Lung (tissue), 12 donors: ENCODE measurements around the gene SIX2. TPM values are rescaled to one million over a fixed set of nuclear protein-coding genes. Genes with fewer than 3 reads are reported as not detected.

Source experiments
- ATAC-seq: fragments of 200-7000 bp; cut with Tn5 transposase; one replicate; pipeline ENCODE4 v1.9.1; 2020; ENCODE audit warnings: moderate number of reproducible peaks; ENCODE audit not compliant: insufficient read depth, low FRiP score
- DNase-seq, 3 donors: peaks; one replicate each; pipeline ENCODE4 v3.0.0-alpha.2; 2013 to 2017
- H3K27ac ChIP-seq, 2 donors: one replicate each; pipeline ENCODE4 v1.5.1; 2013; ENCODE audit warnings: mild to moderate bottlenecking in 2 of 2, moderate library complexity in 2 of 2, control low read depth in 1 of 2, inconsistent platforms in 1 of 2, low read depth in 1 of 2, low read length in 1 of 2
- H3K27me3 ChIP-seq, 3 donors: one replicate each; pipeline ENCODE4 v1.5.1; 2013; ENCODE audit warnings: low read length in 2 of 3; ENCODE audit not compliant: control insufficient read depth in 3 of 3, insufficient read depth in 3 of 3
- H3K36me3 ChIP-seq, 4 donors: one replicate each; pipeline ENCODE4 v1.5.1; 2013; ENCODE audit warnings: low read length in 4 of 4, mild to moderate bottlenecking in 1 of 4, moderate library complexity in 1 of 4; ENCODE audit not compliant: control insufficient read depth in 4 of 4, insufficient read depth in 4 of 4
- H3K4me1 ChIP-seq, 5 donors: one replicate each; pipeline ENCODE4 v1.5.1; 2013; ENCODE audit warnings: low read length in 5 of 5, mild to moderate bottlenecking in 2 of 5, moderate library complexity in 1 of 5; ENCODE audit not compliant: control insufficient read depth in 5 of 5, insufficient read depth in 5 of 5
- H3K4me3 ChIP-seq: one replicate; pipeline ENCODE4 v1.5.1; 2013; ENCODE audit warnings: mild to moderate bottlenecking, control low read depth, moderate library complexity
- H3K9ac ChIP-seq, 2 donors: one replicate each; pipeline ENCODE4 v1.5.1; 2013; ENCODE audit warnings: low read length in 2 of 2, control low read depth in 1 of 2; ENCODE audit not compliant: insufficient read depth in 1 of 2
- H3K9me3 ChIP-seq, 4 donors: one replicate each; pipeline ENCODE4 v1.5.1; 2013; ENCODE audit warnings: low read length in 3 of 4, mild to moderate bottlenecking in 1 of 4, moderate library complexity in 1 of 4; ENCODE audit not compliant: control insufficient read depth in 4 of 4, insufficient read depth in 3 of 4
- CTCF ChIP-seq: IDR thresholded peaks from 2 replicates; pipeline ENCODE4 v1.5.1; 2012; ENCODE audit warnings: mild to moderate bottlenecking; ENCODE audit errors: control extremely low read depth, extremely low read depth
- WGBS, 2 donors: extraction: QIAGEN DNeasy Blood & Tissue Kit; methylation state at CpG; one replicate each; pipeline ENCODE4 v1.1.7; 2013; 5-methylcytosine and 5-hydroxymethylcytosine counted together
- polyA plus RNA-seq, 2 donors: library from polyadenylated mRNA; stranded (reverse); fragments of 200-250 nt; gene quantifications; one replicate each; pipeline ENCODE4 v1.2.1, GENCODE V29; 2013
- total RNA-seq, 2 donors: library from RNA; depleted of rRNA in 1 of 2; stranded (reverse); fragments of >200 nt in 1 of 2; gene quantifications; one replicate each; pipeline ENCODE4 v1.2.1, GENCODE V29; 2014 to 2021
- donor health status: control.
- donor health status: control.
- donor health status: Bipolar disorder and iron deficiency.
- donor health status: healthy.
- donor health status: DM: yes; HTN: yes; CAD: no.

The SIX2 gene
- total and polyA plus RNA-seq, 4 donors = 0.34 to 0.83 (median 0.44) TPM

DNA sequence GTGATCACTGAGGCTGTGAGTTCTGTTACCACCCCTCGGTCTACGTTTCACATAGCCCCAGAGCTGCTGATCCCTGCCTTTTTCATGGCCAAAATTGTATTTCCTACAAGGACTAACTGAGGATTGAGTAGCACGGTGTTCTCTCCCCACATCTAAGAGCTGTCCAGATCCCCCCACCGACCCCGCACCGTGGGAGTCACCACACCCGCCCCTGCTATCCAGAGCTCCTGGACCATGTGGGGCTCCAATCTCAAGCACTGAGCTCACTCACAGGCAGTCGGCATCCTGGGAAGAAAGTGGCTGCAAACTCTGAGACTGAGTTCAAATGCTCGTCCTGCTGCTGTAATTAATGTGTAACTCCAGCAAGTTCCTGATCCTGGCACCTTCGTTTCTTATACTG lies 9.7 kb downstream of the SIX2 start:
- ATAC-seq = no peak
- no peaks in the 10 kb centered on the region for H3K36me3 ChIP-seq
- H3K27me3 ChIP-seq = peaks cover 2 to 96% (median 90%) of the 10 kb centered on the region in 3 donors
- no peak overlapping the region for H3K9ac ChIP-seq
- no peak for DNase-seq
- peaks cover 0 to 3% (median 0%) of the 10 kb centered on the region in 4 donors for H3K9me3 ChIP-seq
- no peak overlapping the region for H3K27ac ChIP-seq
- no peak overlapping the region for H3K4me3 ChIP-seq
- no peak for TF ChIP-seq CTCF
- H3K4me1 ChIP-seq = peaks cover 0 to 22% (median 4%) of the 10 kb centered on the region in 5 donors
- whole genome bisulfite sequencing, 2 donors = 65 to 74% methylated on average over 10 of the region's 10 CpGs

GRCh38 chr2:44997963-44998362 lies 11.3 kb downstream of the SIX2 start:
- WGBS, 2 donors = 82 to 94% methylated on average over 1 of the region's 1 CpG
- Histone ChIP-seq H3K27me3 (peaks cover 2 to 95% (median 77%) of the 10 kb centered on the region in 3 donors), H3K4me3 (no peak overlapping the region), H3K4me1 (peaks cover 0 to 12% (median 0%) of the 10 kb centered on the region in 5 donors), H3K9me3 (peaks cover 0 to 3% (median 0%) of the 10 kb centered on the region in 4 donors), H3K27ac (no peak overlapping the region), H3K9ac (no peak overlapping the region), H3K36me3 (no peaks in the 10 kb centered on the region)
- no peak for TF ChIP-seq CTCF
- ATAC-seq = no peak
- no peak for DNase-seq

DNA sequence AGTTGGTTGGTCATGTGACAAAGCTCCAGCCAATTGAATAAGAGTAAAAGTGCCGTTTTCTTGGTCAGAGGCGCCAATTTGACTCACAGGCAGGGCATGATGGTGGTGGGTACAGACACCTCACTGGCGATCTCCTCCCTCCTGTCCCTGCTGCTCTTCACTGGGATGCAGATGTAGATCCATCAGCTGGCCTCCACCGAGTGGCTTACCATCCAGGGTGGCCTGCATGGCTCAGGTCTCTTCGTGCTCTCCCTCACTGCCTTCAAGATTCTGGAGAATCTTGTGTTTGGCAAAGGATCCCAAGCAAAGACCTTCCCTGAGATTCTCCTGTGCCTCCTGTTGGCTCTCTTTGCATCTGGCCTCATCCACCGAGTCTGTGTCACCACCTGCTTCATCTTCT lies 12.9 kb downstream of the SIX2 start:
- no peaks in the 10 kb centered on the region for H3K36me3 ChIP-seq
- H3K4me3 ChIP-seq = no peak overlapping the region
- ATAC-seq (no peak), DNase-seq (no peak)
- WGBS, 2 donors = 82 to 83% methylated on average over 6 of the region's 6 CpGs
- H3K9me3 ChIP-seq = peaks cover 0 to 5% (median 0%) of the 10 kb centered on the region in 4 donors
- peaks cover 2 to 83% (median 61%) of the 10 kb centered on the region in 3 donors for H3K27me3 ChIP-seq
- TF ChIP-seq CTCF = no peak
- H3K9ac ChIP-seq = no peak overlapping the region
- peaks cover 0 to 9% (median 0%) of the 10 kb centered on the region in 5 donors for H3K4me1 ChIP-seq
- H3K27ac ChIP-seq = no peak overlapping the region

- Histone ChIP-seq H3K9me3 (peaks cover 0 to 3% (median under 1%) of the 10 kb centered on the region in 4 donors), H3K4me1 (no peaks in the 10 kb centered on the region), H3K4me3 (no peak overlapping the region), H3K27me3 (peaks cover 2 to 73% (median 42%) of the 10 kb centered on the region in 3 donors), H3K9ac (no peak overlapping the region), H3K27ac (no peak overlapping the region), H3K36me3 (no peaks in the 10 kb centered on the region)
- ATAC-seq (no peak), DNase-seq (no peak)
- no peak for TF ChIP-seq CTCF
- 92 to 95% methylated on average over 1 of the region's 1 CpG for WGBS, 2 donors
Observed at GRCh38 chr2:44994377-44994776, 14.9 kb downstream of the SIX2 start.
